ENCODE results near the gene VPS8. TPM values are rescaled to one million over a fixed set of nuclear protein-coding genes. Genes with fewer than 3 reads are reported as not detected.

The VPS8 gene
- polyA plus RNA-seq, 3 donors from 2014 or later: 16.0 to 20.8 (median 16.7) TPM

DNA sequence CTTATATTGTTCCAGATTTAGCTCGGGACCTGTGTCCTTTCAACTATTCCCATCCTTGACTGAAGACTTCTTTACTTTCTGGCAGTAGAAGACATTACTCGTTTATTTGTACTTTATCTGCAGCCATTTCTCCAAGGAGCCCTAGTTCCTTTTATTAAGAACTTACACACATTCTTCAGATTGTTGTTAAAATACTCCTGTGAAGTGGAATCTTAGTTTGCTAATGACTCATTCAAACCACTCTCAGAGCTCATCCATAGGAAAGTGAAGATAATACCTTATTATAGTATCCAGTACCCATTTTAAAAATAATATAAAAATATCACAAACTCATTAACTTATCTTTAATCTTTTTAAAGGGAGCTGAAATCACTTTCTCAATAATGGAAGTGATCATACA, 277.4 kb downstream of the VPS8 start:
- DNase-seq: no peak
- peaks cover 0 to 17% (median 0%) of the 10 kb centered on the region in 3 donors for H3K27me3 Mint-ChIP-seq (ENCODE audit: low read depth in 3 of 3)
- H3K27ac Mint-ChIP-seq: no peak overlapping the region
- H3K9me3 Mint-ChIP-seq: no peaks in the 10 kb centered on the region
- H3K36me3 Mint-ChIP-seq: no peaks in the 10 kb centered on the region
- no peak overlapping the region for H3K4me3 Mint-ChIP-seq
- no peaks in the 10 kb centered on the region for H3K4me1 Mint-ChIP-seq

DNA sequence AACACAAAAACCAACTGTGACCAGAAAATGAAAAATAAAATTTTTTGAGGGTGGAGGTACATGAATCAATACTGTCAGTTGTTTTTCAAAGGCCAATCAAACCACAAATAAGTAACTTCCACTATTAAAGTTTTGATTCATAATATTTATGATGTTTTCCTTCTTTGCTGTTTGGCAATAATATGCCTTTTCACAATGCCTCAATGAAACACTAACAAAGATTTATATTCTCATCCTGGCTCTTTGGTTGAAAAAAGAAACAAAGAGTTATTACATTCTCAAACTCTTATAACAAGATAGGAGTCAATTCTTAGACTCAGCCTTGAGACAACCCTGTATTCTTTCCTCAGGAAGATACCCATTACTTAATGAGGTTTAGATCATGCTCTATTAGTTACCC, 277.8 kb downstream of the VPS8 start:
- Mint-ChIP-seq H3K4me1 (no peaks in the 10 kb centered on the region), H3K4me3 (no peak overlapping the region), H3K36me3 (no peaks in the 10 kb centered on the region), H3K27me3 (ENCODE audit: low read depth in 3 of 3) (peaks cover 0 to 16% (median 0%) of the 10 kb centered on the region in 3 donors), H3K27ac (no peak overlapping the region), H3K9me3 (no peaks in the 10 kb centered on the region)
- DNase-seq: no peak

DNA sequence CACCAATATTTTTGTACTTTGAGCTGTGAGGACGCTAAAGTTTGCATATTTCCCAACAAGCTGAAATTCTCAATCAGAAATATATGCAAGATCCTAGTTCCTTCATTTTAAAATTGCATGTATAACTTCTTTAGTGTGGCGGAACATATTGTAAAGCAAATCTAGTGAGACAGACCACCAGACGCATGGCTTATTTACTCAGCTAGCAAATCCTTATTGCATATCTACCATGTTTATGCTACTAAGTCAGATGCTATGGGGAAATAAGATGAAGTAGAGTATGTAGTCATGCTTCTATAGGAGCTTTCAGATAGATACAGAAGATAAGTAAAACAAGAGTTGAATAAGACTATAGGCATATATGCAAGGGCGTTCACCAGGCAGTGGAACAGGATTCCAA, 278.8 kb downstream of the VPS8 start:
- H3K4me3 Mint-ChIP-seq: no peak overlapping the region
- no peaks in the 10 kb centered on the region for H3K36me3 Mint-ChIP-seq
- H3K27ac Mint-ChIP-seq: no peak overlapping the region
- no peaks in the 10 kb centered on the region for H3K9me3 Mint-ChIP-seq
- no peaks in the 10 kb centered on the region for H3K4me1 Mint-ChIP-seq
- H3K27me3 Mint-ChIP-seq (ENCODE audit: low read depth in 3 of 3): peaks cover 0 to 12% (median 0%) of the 10 kb centered on the region in 3 donors
- DNase-seq: no peak

DNA sequence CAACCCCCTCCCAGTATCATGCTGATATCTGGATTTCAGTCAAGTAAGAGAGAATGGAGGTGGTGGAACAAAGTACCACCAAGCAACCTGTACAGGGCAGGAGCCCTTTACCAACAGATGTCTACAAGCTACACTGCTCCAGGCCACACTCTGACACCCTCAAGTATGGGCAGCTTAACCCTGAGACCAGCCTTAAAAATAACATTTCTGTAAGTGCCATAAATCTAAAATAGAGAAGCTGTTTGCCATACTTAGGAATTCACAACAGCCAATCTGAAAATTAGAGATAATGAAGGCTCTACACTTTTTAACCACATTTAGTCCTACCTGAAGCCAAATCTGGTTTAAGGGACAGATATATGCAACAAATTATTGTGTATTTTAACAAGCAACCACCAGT, 281.1 kb downstream of the VPS8 start:
- H3K27ac Mint-ChIP-seq: no peak overlapping the region
- no peaks in the 10 kb centered on the region for H3K4me1 Mint-ChIP-seq
- no peak for DNase-seq
- no peaks in the 10 kb centered on the region for H3K9me3 Mint-ChIP-seq
- no peak overlapping the region for H3K4me3 Mint-ChIP-seq
- peaks cover 0 to 13% (median 0%) of the 10 kb centered on the region in 3 donors for H3K27me3 Mint-ChIP-seq (ENCODE audit: low read depth in 3 of 3)
- H3K36me3 Mint-ChIP-seq: no peaks in the 10 kb centered on the region

DNA sequence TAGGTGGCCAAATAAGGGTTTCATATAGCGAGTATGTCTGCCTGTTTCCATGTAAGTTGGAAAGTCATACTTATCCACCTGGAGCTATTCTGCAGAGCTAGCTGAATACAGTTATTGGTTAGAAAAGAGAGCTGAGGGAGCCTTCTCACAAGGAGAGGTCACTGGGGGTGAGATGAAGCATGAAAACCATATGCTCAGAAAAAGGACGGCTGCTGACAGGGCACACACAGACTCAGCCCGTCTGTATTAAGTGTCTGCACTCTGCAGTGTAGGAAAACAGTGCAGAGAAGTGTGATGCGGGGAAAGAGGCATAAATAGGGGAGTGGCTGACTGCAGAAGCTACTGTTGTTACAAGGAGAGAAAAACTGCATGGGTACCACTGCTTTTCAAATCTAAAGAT, 282.7 kb downstream of the VPS8 start:
- no peaks in the 10 kb centered on the region for H3K9me3 Mint-ChIP-seq
- DNase-seq: no peak
- no peaks in the 10 kb centered on the region for H3K36me3 Mint-ChIP-seq
- peaks cover 0 to 16% (median under 1%) of the 10 kb centered on the region in 3 donors for H3K27me3 Mint-ChIP-seq (ENCODE audit: low read depth in 3 of 3)
- no peak overlapping the region for H3K4me3 Mint-ChIP-seq
- no peak overlapping the region for H3K27ac Mint-ChIP-seq
- H3K4me1 Mint-ChIP-seq: no peaks in the 10 kb centered on the region

Other genes with a start within 250 kb of the VPS8 start
- 10 to 100 TPM; 21.9 to 30.1 (median 22.6) TPM for gene MAGEF1, start 100.1 kb upstream of the VPS8 start, polyA plus RNA-seq

All from immature natural killer cell (primary cell).